Keratinocyte (primary cell): ENCODE data around the gene ASF1A. TPM values are rescaled to one million over a fixed set of nuclear protein-coding genes. Genes with fewer than 3 reads are reported as not detected.

Experiments
- DNase-seq: peaks from one replicate; pipeline ENCODE4 v3.0.0-alpha.2; 2011; ENCODE audit warnings: low read depth, missing footprints, low spot score
- FAIRE-seq: peaks from 2 replicates; lab custom pipeline; 2011; peaks lifted over from hg19 to GRCh38; lab: Jason Lieb, UNC
- H2AFZ ChIP-seq: 2 replicates; pipeline ENCODE4 v1.6.0; 2012; ENCODE audit warnings: low read length, control low read depth, inconsistent platforms; ENCODE audit not compliant: control insufficient read depth
- H3K27ac ChIP-seq: 2 replicates; pipeline ENCODE4 v1.5.1; 2011; ENCODE audit warnings: low read length; ENCODE audit not compliant: control insufficient read depth, insufficient read depth
- H3K27me3 ChIP-seq: 3 replicates; pipeline ENCODE4 v1.6.0; 2011; ENCODE audit warnings: low read length; ENCODE audit not compliant: control insufficient read depth, insufficient read depth; ENCODE audit errors: extremely low read depth
- H3K36me3 ChIP-seq, 2 experiments: 2 replicates in 1 of 2; 3 replicates in 1 of 2; pipeline ENCODE4 v1.5.1; 2011; ENCODE audit warnings: low read length in 2 of 2, mild to moderate bottlenecking in 1 of 2; ENCODE audit not compliant: control insufficient read depth in 2 of 2, insufficient read depth in 2 of 2; ENCODE audit errors: extremely low read depth in 1 of 2
- H3K4me1 ChIP-seq: 3 replicates; pipeline ENCODE4 v1.5.1; 2011; ENCODE audit warnings: low read length; ENCODE audit not compliant: control insufficient read depth, insufficient read depth; ENCODE audit errors: extremely low read depth
- H3K4me2 ChIP-seq: 3 replicates; pipeline ENCODE4 v1.6.0; 2011; ENCODE audit warnings: low read depth, low read length; ENCODE audit not compliant: control insufficient read depth, insufficient read depth; ENCODE audit errors: extremely low read depth
- H3K4me3 ChIP-seq, 3 experiments: fragments of 200-600 bp in 1 of 3; sonication (generic) in 1 of 3; 2 replicates in 2 of 3; 3 replicates in 1 of 3; pipeline ENCODE4 v1.5.1; 2011 to 2016; ENCODE audit warnings: low read length in 3 of 3, mild to moderate bottlenecking in 3 of 3, control low read depth in 2 of 3, inconsistent platforms in 1 of 3, low read depth in 1 of 3, mixed read lengths in 1 of 3, mixed run types in 1 of 3, moderate library complexity in 1 of 3; ENCODE audit not compliant: control insufficient read depth in 2 of 3, insufficient read depth in 2 of 3; ENCODE audit errors: extremely low read depth in 1 of 3
- H3K79me2 ChIP-seq: 2 replicates; pipeline ENCODE4 v1.6.0; 2012; ENCODE audit warnings: low read length; ENCODE audit not compliant: control insufficient read depth, insufficient read depth
- H3K9ac ChIP-seq: 3 replicates; pipeline ENCODE4 v1.6.0; 2011; ENCODE audit warnings: low read length; ENCODE audit not compliant: control insufficient read depth, insufficient read depth; ENCODE audit errors: extremely low read depth
- H3K9me1 ChIP-seq: 3 replicates; pipeline ENCODE4 v1.6.0; 2011; ENCODE audit warnings: low read length; ENCODE audit not compliant: control insufficient read depth, insufficient read depth; ENCODE audit errors: extremely low read depth
- H3K9me3 ChIP-seq: 2 replicates; pipeline ENCODE4 v1.5.1; 2012; ENCODE audit warnings: low read depth, low read length; ENCODE audit not compliant: control insufficient read depth
- H4K20me1 ChIP-seq: 3 replicates; pipeline ENCODE4 v1.6.0; 2011; ENCODE audit warnings: low read length; ENCODE audit not compliant: control insufficient read depth, insufficient read depth; ENCODE audit errors: extremely low read depth
- CTCF ChIP-seq, 3 experiments: IDR thresholded peaks in 1 of 3; conservative IDR thresholded peaks in 1 of 3; optimal IDR thresholded peaks in 1 of 3; 2 replicates in 2 of 3; 3 replicates in 1 of 3; pipeline versions ENCODE3 to v1.5.1; 2011; ENCODE audit warnings: low read length in 3 of 3, mild to moderate bottlenecking in 3 of 3, moderate library complexity in 2 of 3, control low read depth in 1 of 3, inconsistent platforms in 1 of 3; ENCODE audit not compliant: insufficient read depth in 2 of 3; ENCODE audit errors: extremely low read depth in 1 of 3
- EZH2 ChIP-seq: IDR thresholded peaks from one replicate; pipeline ENCODE4 v1.6.1; 2012; ENCODE audit warnings: inconsistent platforms, mild to moderate bottlenecking, low read length, moderate library complexity
- dilution Hi-C: fragments of 300-500 bp; cut with MboI; formaldehyde crosslinking; loops from one replicate; pipeline ENCODE4 v1.7.0; 2020; ENCODE audit warnings: low sequenced_read_pairs; ENCODE audit not compliant: extremely low pct_ligation_motif_present
- polyA plus RNA-seq, 5 experiments: library from polyadenylated mRNA; depleted of rRNA in 3 of 5; stranded (reverse) in 3 of 5; stranded (forward) in 1 of 5; unstranded in 1 of 5; fragments of >200 nt; gene quantifications; 1 replicate in 1 of 5; 2 replicates in 3 of 5; 3 replicates in 1 of 5; pipeline versions ENCODE4 v1.2.1 to v1.2.3, GENCODE V29; 2011 to 2012; ENCODE audit warnings: missing spikeins in 2 of 5, low read depth in 1 of 5, low replicate concordance in 1 of 5

The ASF1A gene
- polyA plus RNA-seq, 1 donor (not counting 4 experiments of a cell fraction or from before 2014, with no cell fraction given): 19.9 TPM

GRCh38 chr6:118917546-118918328 is 23.8 kb downstream of the ASF1A start:
- H3K4me1 ChIP-seq: no peaks in the 10 kb centered on the region
- no peaks in the 10 kb centered on the region for H4K20me1 ChIP-seq
- no peaks in the 10 kb centered on the region for H3K27me3 ChIP-seq
- no peaks in the 10 kb centered on the region for H3K9me3 ChIP-seq
- H3K9me1 ChIP-seq: no peaks in the 10 kb centered on the region
- H3K4me3 ChIP-seq: no peak overlapping the region
- H2AFZ ChIP-seq: no peak overlapping the region
- dilution Hi-C loops: no loop called here
- no peak for FAIRE-seq
- no peak overlapping the region for H3K9ac ChIP-seq
- H3K27ac ChIP-seq: no peak overlapping the region
- H3K36me3 ChIP-seq: peaks cover 9 to 18% of the 10 kb centered on the region in 2 experiments
- TF ChIP-seq EZH2: no peak
- TF ChIP-seq CTCF (optimal IDR thresholded peaks at IDR 0.05 in 1 of 3, IDR thresholded peaks at IDR 0.05 in 1 of 3, conservative IDR thresholded peaks at IDR 0.05 in 1 of 3; ENCODE audit: extremely low read depth in 1 of 3, insufficient read depth in 2 of 3, low read length in 3 of 3): no peak
- DNase-seq: no peak
- H3K4me2 ChIP-seq: no peak overlapping the region
- no peaks in the 10 kb centered on the region for H3K79me2 ChIP-seq

GRCh38 chr6:118918329-118918725 is 24.4 kb downstream of the ASF1A start:
- no peaks in the 10 kb centered on the region for H3K27me3 ChIP-seq
- H3K9me3 ChIP-seq: no peaks in the 10 kb centered on the region
- no peaks in the 10 kb centered on the region for H3K4me1 ChIP-seq
- no peaks in the 10 kb centered on the region for H3K9me1 ChIP-seq
- no peak overlapping the region for H3K9ac ChIP-seq
- dilution Hi-C loops: no loop called here
- TF ChIP-seq EZH2: no peak
- no peak for TF ChIP-seq CTCF (optimal IDR thresholded peaks at IDR 0.05 in 1 of 3, IDR thresholded peaks at IDR 0.05 in 1 of 3, conservative IDR thresholded peaks at IDR 0.05 in 1 of 3; ENCODE audit: extremely low read depth in 1 of 3, insufficient read depth in 2 of 3, low read length in 3 of 3)
- no peaks in the 10 kb centered on the region for H3K79me2 ChIP-seq
- DNase-seq (no peak), FAIRE-seq (no peak)
- H2AFZ ChIP-seq: no peak overlapping the region
- no peak overlapping the region for H3K4me2 ChIP-seq
- peaks cover 7 to 18% of the 10 kb centered on the region in 2 experiments for H3K36me3 ChIP-seq
- no peaks in the 10 kb centered on the region for H4K20me1 ChIP-seq
- no peak overlapping the region for H3K4me3 ChIP-seq
- no peak overlapping the region for H3K27ac ChIP-seq
